Caco-2 (cell line): ENCODE results near the gene OR52N4. TPM values are rescaled to one million over a fixed set of nuclear protein-coding genes. Genes with fewer than 3 reads are reported as not detected.

Experiments used
- BruUV-seq: library from RNA; stranded (reverse); fragments of 400-500 nt; replicated peaks from 2 replicates; lab custom pipeline; 2021; lab: Mats Ljungman, UMichigan
- CTCF ChIA-PET: fragments of 300-600 bp; sonication (Branson Sonifier 250); formaldehyde crosslinking; loops from one replicate; lab custom pipeline; 2022; ENCODE audit warnings: antibody characterized with exemption; lab: Charles Lee
- POLR2A ChIA-PET: fragments of 300-600 bp; sonication (Branson Sonifier 250); formaldehyde crosslinking; loops from one replicate; lab custom pipeline; 2022; ENCODE audit warnings: antibody characterized with exemption; lab: Charles Lee
- DNase-seq, 2 experiments: peaks; one replicate each; pipeline versions ENCODE4 v3.0.0 to v3.0.0-alpha.2; 2020 to 2022
- H3K27me3 ChIP-seq: replicated peaks from 2 replicates; pipeline ENCODE4 v1.6.0; 2011; ENCODE audit warnings: low read length; ENCODE audit not compliant: control insufficient read depth, insufficient read depth
- H3K36me3 ChIP-seq: 2 replicates; pipeline ENCODE4 v1.5.1; 2011; ENCODE audit warnings: low read length; ENCODE audit not compliant: control insufficient read depth, insufficient read depth
- H3K4me1 ChIP-seq: fragments of 250-450 bp; sonication (Bioruptor Pico); 2 replicates; pipeline ENCODE4 v1.5.1; 2020; ENCODE audit warnings: mild to moderate bottlenecking
- H3K4me3 ChIP-seq: 2 replicates; pipeline ENCODE4 v1.5.1; 2011; ENCODE audit warnings: low read depth, mild to moderate bottlenecking, control low read depth, low read length
- H3K9me3 ChIP-seq: fragments of 250-450 bp; sonication (Bioruptor Pico); 2 replicates; pipeline ENCODE4 v1.5.1; 2020; ENCODE audit warnings: mild to moderate bottlenecking, moderate library complexity
- H3K27ac Mint-ChIP-seq: one replicate; pipeline ENCODE4 v1.8.0; 2022; ENCODE audit warnings: mixed read lengths; ENCODE audit not compliant: unreplicated experiment
- H3K27me3 Mint-ChIP-seq: one replicate; pipeline ENCODE4 v1.8.0; 2022; ENCODE audit warnings: mixed read lengths; ENCODE audit not compliant: insufficient read depth, unreplicated experiment
- H3K36me3 Mint-ChIP-seq: one replicate; pipeline ENCODE4 v1.8.0; 2022; ENCODE audit warnings: mild to moderate bottlenecking, mixed read lengths; ENCODE audit not compliant: insufficient read depth, unreplicated experiment
- H3K4me1 Mint-ChIP-seq: one replicate; pipeline ENCODE4 v1.8.0; 2022; ENCODE audit warnings: low read depth, mixed read lengths; ENCODE audit not compliant: unreplicated experiment
- H3K4me3 Mint-ChIP-seq: one replicate; pipeline ENCODE4 v1.8.0; 2022; ENCODE audit warnings: mild to moderate bottlenecking, moderate library complexity, mixed read lengths; ENCODE audit not compliant: unreplicated experiment
- H3K9me3 Mint-ChIP-seq: one replicate; pipeline ENCODE4 v1.8.0; 2022; ENCODE audit warnings: mixed read lengths; ENCODE audit not compliant: unreplicated experiment
- CTCF ChIP-seq, 2 experiments: fragments of 200-600 bp in 1 of 2; IDR thresholded peaks; 1 replicate in 1 of 2; 2 replicates in 1 of 2; pipeline versions ENCODE4 v1.5.1 to v1.8.0; 2011 to 2022; ENCODE audit warnings: antibody characterized with exemption in 1 of 2, control low read depth in 1 of 2, inconsistent platforms in 1 of 2, low read depth in 1 of 2, low read length in 1 of 2, mild to moderate bottlenecking in 1 of 2, moderate library complexity in 1 of 2; ENCODE audit not compliant: insufficient read depth in 1 of 2, severe bottlenecking in 1 of 2, unreplicated experiment in 1 of 2
- intact Hi-C: fragments of 100-400 bp; cut with micrococcal nuclease; formaldehyde crosslinking; loops from one replicate; pipeline ENCODE4 v1.10.0; 2022; ENCODE audit not compliant: unreplicated experiment
- total RNA-seq: library from RNA; stranded (reverse); gene quantifications from 2 replicates; pipeline ENCODE4 v1.2.3, GENCODE V29; 2022

OR52N4 gene
- total RNA-seq, 1 experiment from 2014 or later, result not detected

- Histone ChIP-seq H3K27me3 (no peaks in the 10 kb centered on the region), H3K4me3 (no peak overlapping the region), H3K36me3 (no peaks in the 10 kb centered on the region), H3K4me1 (no peaks in the 10 kb centered on the region), H3K9me3 (peaks cover 3% of the 10 kb centered on the region; the same call in 1 of the 2 replicates)
- H3K4me3 Mint-ChIP-seq, result no peak overlapping the region
- no peaks in the 10 kb centered on the region for H3K4me1 Mint-ChIP-seq
- no peak for TF ChIP-seq CTCF (IDR thresholded peaks at IDR 0.05; ENCODE audit: insufficient read depth in 1 of 2, low read depth in 1 of 2, low read length in 1 of 2, severe bottlenecking in 1 of 2, unreplicated experiment in 1 of 2)
- H3K9me3 Mint-ChIP-seq, result no peaks in the 10 kb centered on the region
- intact Hi-C loops, result no loop called here
- H3K27me3 Mint-ChIP-seq, result peaks cover 6% of the 10 kb centered on the region
- no peak for DNase-seq
- ChIA-PET POLR2A (no interaction called here), CTCF (no interaction called here)
- H3K27ac Mint-ChIP-seq, result no peak overlapping the region
- BruUV-seq, result no TSS peak
- no peaks in the 10 kb centered on the region for H3K36me3 Mint-ChIP-seq
Measured at GRCh38 chr11:5796541-5796940, 42.5 kb downstream of the OR52N4 start.

- no TSS peak for BruUV-seq
- H3K9me3 ChIP-seq, result no peaks in the 10 kb centered on the region; the same call in 1 of the 2 replicates
- Mint-ChIP-seq H3K9me3 (peaks cover 20% of the 10 kb centered on the region), H3K36me3 (no peaks in the 10 kb centered on the region), H3K4me1 (peaks cover 1% of the 10 kb centered on the region), H3K4me3 (no peak overlapping the region), H3K27ac (no peak overlapping the region), H3K27me3 (peaks cover 8% of the 10 kb centered on the region)
- no peak overlapping the region for H3K4me3 ChIP-seq
- H3K36me3 ChIP-seq, result no peaks in the 10 kb centered on the region
- intact Hi-C loops, result no loop called here
- TF ChIP-seq CTCF (IDR thresholded peaks at IDR 0.05; ENCODE audit: insufficient read depth in 1 of 2, low read depth in 1 of 2, low read length in 1 of 2, severe bottlenecking in 1 of 2, unreplicated experiment in 1 of 2), result no peak
- ChIA-PET CTCF (no interaction called here), POLR2A (no interaction called here)
- H3K27me3 ChIP-seq, result no peaks in the 10 kb centered on the region
- no peaks in the 10 kb centered on the region; the same call in 1 of the 2 replicates for H3K4me1 ChIP-seq
- DNase-seq, result no peak
Measured at GRCh38 chr11:5803982-5804381, 49.9 kb downstream of the OR52N4 start.

Other genes with a start within 250 kb of the OR52N4 start
- not detected in 2 replicates for gene UBQLN3, start 244.3 kb upstream of the OR52N4 start, total RNA-seq
- gene UBQLNL, start 237.5 kb upstream of the OR52N4 start, total RNA-seq, result not detected in 2 replicates
- gene OR52H1, start 205.7 kb upstream of the OR52N4 start, total RNA-seq, result not detected in 2 replicates
- not detected in 2 replicates for gene OR52B6, start 173.4 kb upstream of the OR52N4 start, total RNA-seq
- gene TRIM6, start 157.6 kb upstream of the OR52N4 start, total RNA-seq, result 0.43 and 0.53 TPM in 2 replicates
- gene TRIM34, start 129.2 kb upstream of the OR52N4 start, total RNA-seq, result 4.3 and 4.7 TPM in 2 replicates
- gene TRIM5, start 69.2 kb upstream of the OR52N4 start, total RNA-seq, result 21.9 and 25.2 TPM in 2 replicates
- gene TRIM22, start 64.5 kb upstream of the OR52N4 start, total RNA-seq, result 0.58 TPM in 1 of 2 replicates, not detected in the other
- gene OR56B1, start 17.8 kb upstream of the OR52N4 start, total RNA-seq, result not detected in 2 replicates
- gene OR52N5, start 29.1 kb downstream of the OR52N4 start, total RNA-seq, result not detected in 2 replicates
- gene OR52N1, start 37.0 kb downstream of the OR52N4 start, total RNA-seq, result not detected in 2 replicates
- gene OR52N2, start 54.7 kb downstream of the OR52N4 start, total RNA-seq, result not detected in 2 replicates
- not detected in 2 replicates for gene OR52E6, start 87.7 kb downstream of the OR52N4 start, total RNA-seq
- gene OR52E8, start 103.4 kb downstream of the OR52N4 start, total RNA-seq, result not detected in 2 replicates
- not detected in 2 replicates for gene OR52E4, start 126.4 kb downstream of the OR52N4 start, total RNA-seq
- not detected in 2 replicates for gene OR52E5, start 139.0 kb downstream of the OR52N4 start, total RNA-seq
- gene OR56A3, start 188.0 kb downstream of the OR52N4 start, total RNA-seq, result not detected in 2 replicates
- not detected in 2 replicates for gene OR56A5, start 214.3 kb downstream of the OR52N4 start, total RNA-seq
- not detected in 2 replicates for gene OR52L1, start 232.7 kb downstream of the OR52N4 start, total RNA-seq